Sigmoid colon (tissue), 3 donors: ENCODE results near the gene SNCAIP.

Experiments used
- CTCF ChIP-seq, 4 experiments: fragments of 450-650 bp in 3 of 4; fragments of 200-600 bp in 1 of 4; IDR thresholded peaks; one replicate each; pipeline ENCODE4 v1.5.1; 2016 to 2019; ENCODE audit warnings: antibody characterized with exemption in 4 of 4, mild to moderate bottlenecking in 3 of 4, moderate library complexity in 2 of 4
- POLR2A ChIP-seq, 2 donors: fragments of 450-650 bp; IDR thresholded peaks; one replicate each; pipeline ENCODE4 v1.6.1; 2016; ENCODE audit warnings: antibody characterized with exemption in 2 of 2, mild to moderate bottlenecking in 2 of 2, moderate library complexity in 2 of 2

- no peak for TF ChIP-seq CTCF (IDR thresholded peaks at IDR 0.05)
- TF ChIP-seq POLR2A (IDR thresholded peaks at IDR 0.05) = no peak
Observed at GRCh38 chr5:122508623-122509022, 196.6 kb downstream of the SNCAIP start.
